GM13976 (cell line): ENCODE data around the gene ESM1.
"Not testable (repeated sequence)": the region's sequence is repeated elsewhere in the genome, so short reads cannot be mapped to it uniquely, and the experiment has no call there.

Experiments used
- DNase-seq: peaks from one replicate; pipeline ENCODE4 v3.0.0; 2012; ENCODE audit warnings: low spot score
- CTCF ChIP-seq: IDR thresholded peaks from 2 replicates; pipeline ENCODE4 v1.5.1; 2012; ENCODE audit warnings: borderline replicate concordance, mild to moderate bottlenecking; ENCODE audit not compliant: insufficient read depth; ENCODE audit errors: extremely low read depth, missing control alignments, control extremely low read depth
- in situ Hi-C: fragments of 300-500 bp; cut with MboI; formaldehyde crosslinking; loops from one replicate; pipeline ENCODE4 v1.12.0; 2022; ENCODE audit warnings: low sequenced_read_pairs, mixed read lengths, inconsistent platforms; ENCODE audit not compliant: unreplicated experiment

ESM1 gene

DNA sequence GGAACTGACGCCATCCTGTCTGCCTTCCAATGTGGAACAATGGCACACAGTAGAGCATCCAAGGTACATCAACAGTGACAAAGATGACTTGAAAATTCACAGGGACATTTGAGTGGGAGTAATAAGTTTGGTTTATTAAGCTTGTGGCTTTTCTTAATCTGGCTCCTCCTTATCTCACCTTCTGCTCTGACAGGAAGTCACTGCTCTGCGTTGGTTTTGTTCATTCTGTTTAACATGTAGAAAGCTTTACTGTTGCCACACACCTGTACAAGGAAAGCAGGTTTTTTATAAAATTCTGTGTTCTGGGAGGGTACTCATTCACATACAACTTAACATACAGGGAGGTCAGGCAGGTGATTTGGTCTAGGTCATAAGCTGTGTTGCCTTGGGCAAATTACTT is 37.1 kb upstream of the ESM1 start:
- in situ Hi-C loops, result no loop called here
- DNase-seq, result no peak
- no peak for TF ChIP-seq CTCF

GRCh38 chr5:55021821-55022220 is 36.4 kb upstream of the ESM1 start:
- no peak for DNase-seq
- in situ Hi-C loops, result no loop called here
- TF ChIP-seq CTCF, result no peak

- in situ Hi-C loops, result no loop called here
- DNase-seq, result no peak
- TF ChIP-seq CTCF, result no peak
Observed at GRCh38 chr5:55021410-55021809, 36.0 kb upstream of the ESM1 start.

GRCh38 chr5:55010149-55010548 is 24.8 kb upstream of the ESM1 start:
- DNase-seq, in situ Hi-C loops: not testable (repeated sequence)

GRCh38 chr5:55004729-55005128 is 19.3 kb upstream of the ESM1 start:
- in situ Hi-C loops, result no loop called here
- no peak for TF ChIP-seq CTCF
- DNase-seq, result no peak

GRCh38 chr5:55003432-55004065 is 18.2 kb upstream of the ESM1 start:
- no peak for TF ChIP-seq CTCF
- no peak for DNase-seq
- in situ Hi-C loops, result no loop called here

- in situ Hi-C loops, DNase-seq: not testable (repeated sequence)
Observed at GRCh38 chr5:55002166-55002565, 16.8 kb upstream of the ESM1 start.

DNA sequence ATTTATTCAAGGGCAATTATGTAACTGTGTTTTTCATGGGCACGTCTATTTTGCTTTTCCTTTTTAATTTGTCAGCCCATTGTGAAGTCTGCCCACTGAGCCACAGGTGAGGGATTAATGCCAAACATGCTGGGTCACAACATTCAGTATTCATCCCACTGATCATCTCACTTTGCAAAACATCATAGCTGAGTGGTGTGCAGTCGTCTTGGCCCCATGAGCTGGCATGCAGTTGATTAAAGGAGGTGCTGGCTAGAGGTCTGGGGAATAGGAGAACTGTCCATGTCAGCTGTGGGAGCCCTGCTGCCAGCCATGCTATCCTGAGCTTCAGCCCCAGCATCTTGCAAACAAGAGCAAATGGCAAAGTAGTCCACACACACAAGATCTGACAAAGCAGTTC is 11.7 kb upstream of the ESM1 start:
- in situ Hi-C loops, result no loop called here
- TF ChIP-seq CTCF, result no peak
- no peak for DNase-seq
